HG03457 (cell line): ENCODE measurements around the gene INSRR.

Experiments
- ATAC-seq: cut with Tn5 transposase; IDR thresholded peaks from one replicate; pipeline ENCODE4 v1.9.1; 2021; ENCODE audit warnings: moderate number of reproducible peaks; ENCODE audit not compliant: unreplicated experiment

The INSRR gene

GRCh38 chr1:156894711-156895454, 36.0 kb upstream of the INSRR start:
- ATAC-seq: no peak

GRCh38 chr1:156894001-156894400, 35.1 kb upstream of the INSRR start:
- no peak for ATAC-seq

DNA sequence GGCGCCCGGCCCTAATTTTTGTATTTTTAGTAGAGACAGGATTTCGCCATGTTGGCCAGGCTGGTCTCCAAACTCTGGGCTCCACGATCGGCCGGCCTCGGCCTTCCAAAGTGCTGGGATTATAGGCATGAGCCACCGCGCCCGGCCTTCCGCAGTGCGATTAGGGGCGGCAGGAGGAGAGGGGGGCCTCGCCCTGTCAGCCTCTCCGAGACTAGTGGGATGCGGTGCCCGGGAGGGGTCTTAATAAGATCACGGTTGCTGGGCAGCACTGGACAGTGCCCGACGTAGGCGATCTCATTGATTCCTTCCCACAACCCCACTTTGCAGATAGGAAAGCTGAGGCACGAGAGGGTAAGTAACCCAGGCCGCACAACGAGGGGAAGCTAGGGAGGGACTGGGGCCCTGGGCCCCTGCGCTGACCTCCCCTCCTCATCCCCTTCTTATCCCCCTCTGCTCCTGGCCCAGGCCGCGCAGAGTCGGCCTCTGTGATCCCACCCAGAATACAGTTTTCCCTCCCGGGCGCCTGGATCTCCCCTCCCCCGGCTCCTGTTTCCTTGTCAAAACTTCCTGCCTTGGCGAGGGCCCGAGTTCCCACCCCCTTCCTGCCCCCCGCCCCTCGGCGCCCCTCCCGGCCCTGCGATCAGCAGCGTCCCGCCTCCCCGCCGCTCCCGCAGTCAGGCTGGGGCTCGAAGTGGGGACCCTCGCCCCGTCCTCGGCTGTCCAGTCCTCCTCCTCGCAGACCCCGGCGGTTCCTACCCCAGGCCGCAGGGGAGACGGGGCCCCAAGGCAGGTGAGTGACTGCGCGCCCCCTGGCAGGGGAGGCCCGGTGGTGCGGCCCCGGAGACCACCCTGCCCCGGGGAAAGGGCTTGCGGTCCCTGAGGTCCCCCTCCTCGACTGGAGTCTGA, 34.4 kb upstream of the INSRR start, which contains the start of gene PEAR1:
Gene PEAR1 (plus strand): TSS at position 671 of the 906 bp plus-strand sequence. CDS start 10,209 bp downstream, outside the sequence.
- ATAC-seq: no peak

DNA sequence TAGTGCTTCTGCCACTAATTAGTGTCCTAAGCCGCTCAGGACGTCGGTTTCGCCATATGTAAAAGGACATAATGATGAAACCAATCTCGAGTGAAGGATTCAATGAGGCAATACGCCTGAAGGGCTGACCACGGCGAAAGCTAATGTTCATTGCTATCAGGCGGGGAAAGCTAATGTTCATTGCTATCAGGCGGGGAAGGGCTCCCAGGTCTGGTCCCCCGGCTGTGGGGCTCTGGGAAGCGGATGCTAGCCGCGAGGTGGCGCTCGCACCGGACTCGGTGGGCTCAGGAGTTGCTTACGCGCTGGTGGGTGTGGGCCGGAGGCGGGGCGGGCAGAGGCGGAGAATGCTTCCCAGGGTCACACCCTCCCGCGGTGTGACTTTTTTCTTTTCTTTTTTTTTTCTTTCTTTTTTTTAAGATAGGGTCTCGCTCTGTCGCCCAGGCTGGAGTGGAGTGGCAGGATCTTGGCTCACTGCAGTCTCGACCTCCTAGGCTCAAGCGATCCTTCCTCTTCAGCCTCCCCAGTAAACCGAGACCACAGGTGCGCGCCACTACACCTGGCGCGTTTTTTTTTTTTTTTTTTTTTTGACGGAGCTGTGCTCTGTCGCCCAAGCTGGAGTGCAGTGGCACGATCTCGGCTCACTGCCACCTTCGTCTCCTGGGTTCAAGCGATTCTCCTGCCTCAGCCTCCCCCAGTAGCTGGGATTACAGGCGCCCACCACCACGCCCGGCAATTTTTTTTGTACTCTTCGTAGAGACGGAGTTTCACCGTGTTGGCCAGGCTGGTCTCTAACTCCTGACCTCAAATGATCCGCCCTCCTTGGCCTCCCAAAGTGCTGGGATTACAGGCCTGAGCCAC, 33.5 kb upstream of the INSRR start:
- peak; percentile 67 for ATAC-seq

DNA sequence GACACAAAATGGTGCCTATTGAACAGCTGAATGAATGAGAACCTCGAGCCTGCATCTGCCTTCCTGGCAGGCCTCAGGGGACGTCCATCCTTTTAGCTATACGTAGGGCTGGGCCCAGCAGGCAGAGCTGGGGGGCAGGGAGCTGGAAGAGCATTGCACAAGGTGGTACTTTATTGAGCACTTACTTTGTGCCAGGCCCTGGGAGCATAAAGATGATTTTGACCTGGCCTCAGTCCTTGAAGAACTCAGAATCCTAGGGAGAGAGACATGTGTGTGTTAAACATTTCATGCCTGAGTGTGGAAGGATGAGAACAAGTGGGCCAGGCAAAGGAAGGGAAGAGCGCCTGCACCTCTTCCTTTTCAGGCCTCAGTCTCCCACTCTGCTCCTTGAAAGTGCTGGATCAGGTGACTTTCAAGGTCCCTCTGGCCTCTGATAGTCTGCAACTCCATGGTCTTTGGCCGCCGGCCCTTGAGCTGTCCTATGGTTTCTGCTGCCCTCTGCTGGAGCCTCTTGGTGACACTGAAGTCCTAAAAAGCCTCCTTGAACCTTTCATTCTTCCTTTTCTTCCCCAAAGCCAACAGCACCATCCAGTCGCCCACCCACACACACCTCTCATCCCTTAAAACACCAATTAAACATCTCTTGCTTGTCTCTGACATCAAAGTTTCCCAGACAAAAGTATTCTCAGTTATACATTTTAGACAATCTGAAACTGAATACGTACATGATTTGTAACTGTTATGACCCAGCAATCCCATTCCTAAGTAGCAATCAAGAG, 31.1 kb upstream of the INSRR start:
- no peak for ATAC-seq

DNA sequence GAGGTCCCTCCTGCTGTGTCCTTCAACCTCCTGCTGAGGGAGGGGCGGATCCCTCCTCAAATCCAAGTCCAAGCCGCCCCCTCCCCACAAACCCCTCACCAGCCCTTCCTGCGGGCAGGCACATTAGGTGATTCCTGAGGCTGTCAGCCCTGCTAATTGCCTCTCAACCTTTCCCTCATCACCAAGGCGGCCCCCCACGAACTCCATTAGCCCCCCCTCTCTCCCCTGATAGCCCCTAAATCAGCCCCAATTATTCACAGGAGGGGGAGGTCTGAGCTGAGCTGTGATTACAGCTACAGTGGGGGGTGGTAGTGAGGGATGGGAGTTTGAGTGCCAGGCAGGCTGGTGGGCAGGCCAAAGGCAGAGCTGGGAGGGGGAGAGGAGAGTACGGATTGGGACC, 28.8 kb upstream of the INSRR start:
- ATAC-seq: no peak

DNA sequence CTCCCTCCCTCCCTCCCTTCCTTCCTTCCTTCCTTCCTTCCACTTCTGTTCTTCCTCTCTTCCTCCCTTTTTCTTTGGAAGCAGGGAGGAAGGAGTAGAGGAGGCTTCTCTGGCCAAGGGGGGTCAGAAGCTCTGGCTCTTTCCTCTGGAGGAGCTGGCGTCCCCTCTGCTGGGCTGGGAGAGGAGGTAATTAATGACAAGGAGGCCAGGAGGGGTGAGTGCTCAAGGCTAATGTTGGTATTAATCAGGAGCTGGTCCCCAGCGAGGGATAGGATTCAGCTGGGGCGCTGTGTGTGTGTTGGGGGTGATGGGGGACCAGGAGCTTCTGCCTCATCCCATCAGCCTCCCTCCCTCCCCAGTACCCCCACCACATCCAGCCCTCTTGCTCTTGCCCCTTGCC, 28.4 kb upstream of the INSRR start:
- no peak for ATAC-seq

GRCh38 chr1:156886583-156887281, 27.8 kb upstream of the INSRR start:
- ATAC-seq: no peak

- no peak for ATAC-seq
Measured at GRCh38 chr1:156885880-156886355, 27.0 kb upstream of the INSRR start.

- ATAC-seq: no peak
Measured at GRCh38 chr1:156885314-156885713, 26.4 kb upstream of the INSRR start.

DNA sequence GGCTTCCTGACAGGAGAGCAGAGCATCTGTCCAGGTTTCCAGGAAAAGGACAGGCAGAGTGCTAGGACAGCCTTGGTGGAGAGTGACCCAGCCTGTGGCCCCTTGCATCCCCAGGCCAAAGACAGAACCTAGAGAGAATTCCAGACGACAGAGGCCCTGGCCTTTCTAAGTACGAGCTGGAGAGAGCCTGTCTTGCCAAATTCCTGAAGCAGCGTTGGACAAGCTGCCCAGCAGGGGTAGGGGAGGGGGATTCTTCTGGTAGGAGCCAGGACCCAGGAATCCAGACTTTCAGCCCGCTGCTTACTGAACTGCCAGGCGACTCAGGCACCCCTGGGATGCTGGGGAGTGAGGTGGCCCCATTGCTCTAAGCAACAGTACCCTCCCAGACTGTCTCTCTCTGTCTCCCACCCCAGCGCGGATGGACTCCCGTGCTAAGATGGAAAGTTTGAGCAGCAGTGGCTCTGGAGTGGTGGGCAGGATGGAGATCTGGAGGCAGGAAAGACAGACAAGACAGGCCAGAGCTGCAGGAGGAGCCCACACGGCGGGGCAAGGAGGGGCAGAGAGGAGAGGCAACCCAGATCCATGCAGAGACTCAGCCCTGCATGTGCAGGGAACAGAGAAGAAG, 25.8 kb upstream of the INSRR start:
- ATAC-seq: no peak

DNA sequence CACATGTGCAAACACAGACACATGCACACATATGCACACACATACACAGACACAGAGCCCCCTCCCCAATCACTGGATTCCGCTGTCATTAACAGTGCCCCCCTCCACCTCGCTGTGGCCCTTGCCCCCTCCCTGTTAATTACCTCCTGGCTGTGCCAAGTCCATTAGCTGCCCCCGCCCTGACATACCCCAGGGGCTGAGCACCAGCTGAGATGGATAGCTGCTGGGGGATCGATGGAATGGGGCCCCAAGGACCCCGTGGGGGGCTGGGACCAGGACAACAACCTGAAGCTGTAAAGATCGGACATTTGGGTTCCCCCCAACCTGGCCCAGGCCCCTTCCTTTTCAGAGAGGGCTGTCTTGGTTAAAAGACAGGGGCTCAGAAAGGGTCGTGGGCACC, 25.0 kb upstream of the INSRR start:
- no peak for ATAC-seq

DNA sequence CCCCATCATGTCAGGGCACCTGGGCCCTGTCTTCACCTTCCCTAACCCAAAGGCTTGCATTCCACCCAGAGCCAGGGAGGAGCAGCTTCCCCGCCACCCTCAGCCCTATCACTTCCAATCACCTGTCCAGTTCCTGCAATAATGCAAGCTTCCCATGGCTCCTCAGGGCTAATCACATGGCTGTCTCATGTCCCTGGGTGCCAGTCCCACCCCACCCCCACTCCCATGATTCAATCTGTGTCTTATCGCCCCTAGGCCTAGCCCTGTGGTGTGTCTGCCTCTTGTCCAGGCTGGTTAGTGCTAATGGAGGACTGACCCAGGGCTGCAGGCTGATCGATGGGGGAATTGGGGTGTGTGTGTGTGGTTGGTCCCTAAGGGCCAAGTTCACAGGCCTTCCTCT, 23.6 kb upstream of the INSRR start:
- ATAC-seq: no peak

DNA sequence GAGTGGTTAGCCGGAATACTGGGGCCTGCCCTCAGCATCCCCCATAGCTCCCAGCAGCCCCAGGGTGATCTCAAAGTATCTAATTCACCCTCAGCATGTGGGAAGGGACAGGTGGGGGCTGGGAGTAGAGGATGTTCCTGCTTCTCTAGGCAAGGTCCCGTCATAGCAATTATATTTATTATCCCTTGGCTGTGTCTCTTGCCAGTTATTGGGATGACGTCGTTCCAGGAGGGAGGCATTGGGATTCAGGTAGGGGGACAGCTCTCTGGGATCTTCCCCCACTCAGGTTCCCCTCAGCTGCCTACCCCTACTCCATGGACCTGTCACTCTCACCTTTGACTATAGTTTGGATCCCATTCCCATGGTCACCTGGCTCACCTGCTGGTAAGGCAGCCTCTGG, 22.7 kb upstream of the INSRR start:
- no peak for ATAC-seq

- ATAC-seq: no peak
Measured at GRCh38 chr1:156881101-156881500, 22.2 kb upstream of the INSRR start.

- ATAC-seq: no peak
Measured at GRCh38 chr1:156880473-156880872, 21.6 kb upstream of the INSRR start.

DNA sequence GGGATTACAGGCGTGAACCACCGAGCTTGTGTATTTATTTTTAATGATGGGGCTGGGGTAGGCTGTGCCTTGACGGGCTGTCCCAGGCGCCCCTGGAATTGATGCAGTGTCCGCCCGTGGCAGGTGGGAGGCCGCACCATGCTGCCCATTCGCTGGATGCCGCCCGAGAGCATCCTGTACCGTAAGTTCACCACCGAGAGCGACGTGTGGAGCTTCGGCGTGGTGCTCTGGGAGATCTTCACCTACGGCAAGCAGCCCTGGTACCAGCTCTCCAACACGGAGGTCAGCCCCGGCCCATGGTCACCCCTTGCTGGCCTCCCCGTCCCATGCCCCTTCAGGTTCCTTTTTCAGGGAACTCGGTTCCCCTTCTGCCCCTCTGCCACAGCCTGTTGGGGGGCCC, 21.0 kb upstream of the INSRR start:
- no peak for ATAC-seq

GRCh38 chr1:156877433-156878170, 18.7 kb upstream of the INSRR start:
- ATAC-seq: no peak
